GM23338 (cell line): ENCODE measurements around the gene FXYD7. TPM values are rescaled to one million over a fixed set of nuclear protein-coding genes. Genes with fewer than 3 reads are reported as not detected.

Source experiments
- ATAC-seq: fragments of 200-7000 bp; cut with Tn5 transposase; 3 replicates; pipeline ENCODE4 v1.9.1; 2020
- DNase-seq: peaks from one replicate; pipeline ENCODE4 v3.0.0-alpha.2; 2015; ENCODE audit warnings: low spot score
- H2AFZ ChIP-seq: fragments of 200-600 bp; sonication (generic); 2 replicates; pipeline ENCODE4 v1.8.0; 2016; ENCODE audit warnings: antibody characterized with exemption, mild to moderate bottlenecking, moderate library complexity
- H3F3A ChIP-seq: fragments of 200-600 bp; sonication (generic); replicated peaks from 2 replicates; pipeline ENCODE4 v1.8.0; 2017; ENCODE audit warnings: antibody characterized with exemption, mixed run types, low read depth
- H3K27ac ChIP-seq: fragments of 200-600 bp; sonication (generic); 2 replicates; pipeline ENCODE4 v1.6.1; 2016; ENCODE audit warnings: low read depth
- H3K27me3 ChIP-seq: fragments of 200-600 bp; sonication (generic); 2 replicates; pipeline ENCODE4 v1.8.0; 2016; ENCODE audit warnings: mild to moderate bottlenecking, mixed run types, moderate library complexity; ENCODE audit not compliant: insufficient read depth
- H3K36me3 ChIP-seq: fragments of 200-600 bp; sonication (generic); 2 replicates; pipeline ENCODE4 v1.8.0; 2016; ENCODE audit warnings: mild to moderate bottlenecking; ENCODE audit not compliant: insufficient read depth
- H3K4me1 ChIP-seq: fragments of 200-600 bp; sonication (generic); 2 replicates; pipeline ENCODE4 v1.8.0; 2016; ENCODE audit warnings: mild to moderate bottlenecking, moderate library complexity; ENCODE audit not compliant: insufficient read depth
- H3K4me2 ChIP-seq: fragments of 200-600 bp; sonication (generic); 2 replicates; pipeline ENCODE4 v1.7.1; 2017; ENCODE audit warnings: mixed run types
- H3K4me3 ChIP-seq: fragments of 200-600 bp; sonication (generic); 2 replicates; pipeline ENCODE4 v1.6.1; 2016; ENCODE audit warnings: mixed run types
- H3K79me2 ChIP-seq: fragments of 200-600 bp; sonication (generic); replicated peaks from 2 replicates; pipeline ENCODE4 v1.8.0; 2017; ENCODE audit warnings: mild to moderate bottlenecking; ENCODE audit not compliant: insufficient read depth
- H3K9me2 ChIP-seq: fragments of 200-600 bp; sonication (generic); 2 replicates; pipeline ENCODE4 v1.8.0; 2017; ENCODE audit not compliant: insufficient read depth
- H4K20me1 ChIP-seq: fragments of 200-600 bp; sonication (generic); replicated peaks from 2 replicates; pipeline ENCODE4 v1.8.0; 2017; ENCODE audit warnings: mild to moderate bottlenecking; ENCODE audit not compliant: insufficient read depth
- H3K27ac Mint-ChIP-seq: 2 replicates; pipeline ENCODE4 v1.8.0; 2020; ENCODE audit warnings: inconsistent platforms, mild to moderate bottlenecking, moderate library complexity, mixed read lengths
- H3K27me3 Mint-ChIP-seq: 3 replicates; pipeline ENCODE4 v1.8.0; 2022; ENCODE audit warnings: low read depth, mild to moderate bottlenecking, moderate library complexity, mixed read lengths, inconsistent platforms; ENCODE audit not compliant: insufficient read depth, poor library complexity
- H3K36me3 Mint-ChIP-seq: 3 replicates; pipeline ENCODE4 v1.8.0; 2021; ENCODE audit warnings: low read depth, mild to moderate bottlenecking, inconsistent platforms, moderate library complexity, mixed read lengths
- H3K4me1 Mint-ChIP-seq: 3 replicates; pipeline ENCODE4 v1.8.0; 2020; ENCODE audit warnings: mild to moderate bottlenecking, inconsistent platforms, mixed read lengths
- H3K4me3 Mint-ChIP-seq: 3 replicates; pipeline ENCODE4 v1.8.0; 2021; ENCODE audit warnings: moderate library complexity, mild to moderate bottlenecking, inconsistent platforms, mixed read lengths
- H3K9me3 Mint-ChIP-seq: 3 replicates; pipeline ENCODE4 v1.8.0; 2020; ENCODE audit warnings: moderate library complexity, mild to moderate bottlenecking, inconsistent platforms, mixed read lengths
- CREB1 ChIP-seq: fragments of 250-450 bp; sonication (Bioruptor Pico); IDR thresholded peaks from 2 replicates; pipeline ENCODE4 v1.5.0; 2020; ENCODE audit warnings: low read depth, mild to moderate bottlenecking, moderate library complexity
- CTCF ChIP-seq, 2 experiments: fragments of 200-600 bp in 1 of 2; sonication (generic) in 1 of 2; conservative IDR thresholded peaks; 2 replicates each; pipeline versions ENCODE4 v1.5.1 to v1.6.1; 2016 to 2017; ENCODE audit warnings: antibody characterized with exemption in 2 of 2, low read depth in 2 of 2, mild to moderate bottlenecking in 2 of 2, moderate library complexity in 1 of 2
- NANOG ChIP-seq: IDR thresholded peaks from 2 replicates; pipeline ENCODE4 v1.6.1; 2016; ENCODE audit warnings: antibody characterized with exemption, borderline replicate concordance
- POLR2AphosphoS5 ChIP-seq: IDR thresholded peaks from 2 replicates; pipeline ENCODE4 v1.6.1; 2016; ENCODE audit warnings: antibody characterized with exemption, low read depth
- ZNF114 ChIP-seq: fragments of 250-450 bp; sonication (Bioruptor Pico); IDR thresholded peaks from 2 replicates; pipeline ENCODE4 v1.5.0; 2020; ENCODE audit warnings: mild to moderate bottlenecking, moderate library complexity
- ZNF331 ChIP-seq: fragments of 250-450 bp; sonication (Bioruptor Pico); IDR thresholded peaks from 2 replicates; pipeline ENCODE4 v1.5.0; 2020; ENCODE audit warnings: low read depth, mild to moderate bottlenecking, moderate library complexity
- ZNF462 ChIP-seq: fragments of 250-450 bp; sonication (Bioruptor Pico); IDR thresholded peaks from 2 replicates; pipeline ENCODE4 v1.5.0; 2020; ENCODE audit warnings: mild to moderate bottlenecking, moderate library complexity
- polyA plus RNA-seq: library from polyadenylated mRNA; unstranded; fragments of >200 nt; fragmentation: Nextera tagmentation; extraction: Ambion mirVana; gene quantifications from 2 replicates; pipeline ENCODE4 v1.2.1, GENCODE V29; 2016
- total RNA-seq: library from RNA; depleted of rRNA; stranded (reverse); fragments of >200 nt; shearing (Covaris generic); gene quantifications from 2 replicates; pipeline ENCODE4 v1.2.3, GENCODE V29; 2014

Gene FXYD7
- total and polyA plus RNA-seq, 2 experiments from 2014 or later, result 9.6 to 44.0 TPM

GRCh38 chr19:35112995-35113688 is 29.9 kb upstream of the FXYD7 start:
- Mint-ChIP-seq H3K4me1 (peaks cover 39% of the 10 kb centered on the region), H3K27ac (no peak overlapping the region), H3K9me3 (no peaks in the 10 kb centered on the region; the same call in 2 of the 3 replicates), H3K36me3 (no peaks in the 10 kb centered on the region), H3K4me3 (no peak overlapping the region), H3K27me3 (peaks cover 24% of the 10 kb centered on the region)
- no peaks in the 10 kb centered on the region for H3K27me3 ChIP-seq
- no peak overlapping the region for H3K27ac ChIP-seq
- TF ChIP-seq NANOG, result no peak
- TF ChIP-seq ZNF331 (CRISPR knock-in tag), result no peak
- TF ChIP-seq POLR2AphosphoS5, result no peak
- no peaks in the 10 kb centered on the region for H4K20me1 ChIP-seq
- H2AFZ ChIP-seq, result no peak overlapping the region
- no peak for ATAC-seq
- peaks cover 20% of the 10 kb centered on the region for H3K4me1 ChIP-seq
- no peaks in the 10 kb centered on the region for H3K79me2 ChIP-seq
- no peak for DNase-seq
- no peak overlapping the region for H3K4me3 ChIP-seq
- no peak overlapping the region for H3K4me2 ChIP-seq
- no peaks in the 10 kb centered on the region for H3K9me2 ChIP-seq
- H3F3A ChIP-seq, result no peaks in the 10 kb centered on the region
- H3K36me3 ChIP-seq, result no peaks in the 10 kb centered on the region

GRCh38 chr19:35114353-35115176 is 28.5 kb upstream of the FXYD7 start:
- H4K20me1 ChIP-seq, result no peaks in the 10 kb centered on the region
- H3K36me3 Mint-ChIP-seq, result no peaks in the 10 kb centered on the region
- H3K4me3 ChIP-seq, result peak overlapping the region; percentile 52

More at GRCh38 chr19:35114353-35115176, 28.5 kb upstream of the FXYD7 start:
- Mint-ChIP-seq H3K27ac (no peak overlapping the region), H3K9me3 (no peaks in the 10 kb centered on the region; the same call in 2 of the 3 replicates), H3K27me3 (peaks cover 31% of the 10 kb centered on the region), H3K4me3 (peak overlapping the region; percentile 73), H3K4me1 (peaks cover 43% of the 10 kb centered on the region)
- DNase-seq (peak; percentile 90), ATAC-seq (peak; percentile 82)
- no peaks in the 10 kb centered on the region for H3F3A ChIP-seq
- peak overlapping the region; percentile 93 for H2AFZ ChIP-seq
- no peaks in the 10 kb centered on the region for H3K9me2 ChIP-seq
- no peaks in the 10 kb centered on the region for H3K27me3 ChIP-seq
- H3K4me2 ChIP-seq, result peak overlapping the region; percentile 75
- H3K36me3 ChIP-seq, result no peaks in the 10 kb centered on the region
- no peak overlapping the region for H3K27ac ChIP-seq
- no peak for TF ChIP-seq CREB1 (CRISPR knock-in tag)
- no peak for TF ChIP-seq ZNF114
- TF ChIP-seq ZNF462 (CRISPR knock-in tag), result no peak
- TF ChIP-seq CTCF (conservative IDR thresholded peaks at IDR 0.05; ENCODE audit: low read depth in 2 of 2), result peak; percentile 93 to 94
- no peaks in the 10 kb centered on the region for H3K79me2 ChIP-seq
- peaks cover 25% of the 10 kb centered on the region for H3K4me1 ChIP-seq
